OCI-LY3 (cell line): ENCODE measurements around the gene EMD.
A peak's percentile ranks its signal among the peaks of the same experiment; 100 is the strongest.
"Not testable (repeated sequence)": the region's sequence is repeated elsewhere in the genome, so short reads cannot be mapped to it uniquely, and the experiment has no call there.

Experiments used
- H2AFZ ChIP-seq: fragments of 200-600, 300-600 bp; shearing (Covaris generic); 2 replicates; pipeline ENCODE4 v1.6.0; 2014; ENCODE audit warnings: antibody characterized with exemption, low read depth, low read length
- H3K27ac ChIP-seq: fragments of 200-600, 300-600 bp; sonication (generic); 2 replicates; pipeline ENCODE4 v1.5.1; 2014; ENCODE audit warnings: mild to moderate bottlenecking, low read length, moderate library complexity, mixed read lengths
- H3K27me3 ChIP-seq: fragments of 200-600, 300-600 bp; sonication (generic); 2 replicates; pipeline ENCODE4 v1.6.1; 2014; ENCODE audit warnings: low read depth, low read length, mixed read lengths
- H3K36me3 ChIP-seq: fragments of 200-600, 300-600 bp; sonication (generic); replicated peaks from 2 replicates; pipeline ENCODE3; 2014; ENCODE audit warnings: low read depth, low read length, mixed read lengths
- H3K4me1 ChIP-seq: fragments of 300-600, 200-600 bp; sonication (generic); 2 replicates; pipeline ENCODE4 v1.6.1; 2014; ENCODE audit warnings: low read length, mixed read lengths
- H3K4me2 ChIP-seq: fragments of 200-600, 300-600 bp; sonication (generic); 2 replicates; pipeline ENCODE4 v1.6.1; 2014; ENCODE audit warnings: low read length, mixed read lengths
- H3K4me3 ChIP-seq: fragments of 300-600, 200-600 bp; sonication (generic); 2 replicates; pipeline ENCODE4 v1.5.1; 2014; ENCODE audit warnings: antibody characterized with exemption, mild to moderate bottlenecking, low read length, moderate library complexity
- H3K79me2 ChIP-seq: fragments of 300-600, 200-600 bp; shearing (Covaris generic); 2 replicates; pipeline ENCODE4 v1.6.1; 2014; ENCODE audit warnings: mild to moderate bottlenecking, low read length, mixed read lengths
- H3K9ac ChIP-seq: fragments of 300-600, 200-600 bp; shearing (Covaris generic); 2 replicates; pipeline ENCODE4 v1.6.0; 2014; ENCODE audit warnings: mild to moderate bottlenecking, low read length, moderate library complexity
- H3K9me3 ChIP-seq: fragments of 200-600, 300-600 bp; shearing (Covaris generic); 2 replicates; pipeline ENCODE4 v1.6.1; 2014; ENCODE audit warnings: low read length, mixed read lengths; ENCODE audit not compliant: insufficient read depth
- H4K20me1 ChIP-seq: fragments of 200-600, 300-600 bp; sonication (generic); 2 replicates; pipeline ENCODE4 v1.6.1; 2016; ENCODE audit warnings: low read length, mixed read lengths; ENCODE audit not compliant: insufficient read depth
- EZH2phosphoT487 ChIP-seq: fragments of 200-600 bp; shearing (Covaris generic); IDR thresholded peaks from 2 replicates; pipeline ENCODE4 v1.6.1; 2018; ENCODE audit warnings: antibody characterized with exemption, mixed run types, low read depth
- TF ChIP-seq, protein P1 (sequence below): fragments of 200-600, 300-600 bp; sonication (generic); IDR thresholded peaks from 2 replicates; pipeline ENCODE4 v1.5.1; 2014; ENCODE audit warnings: antibody characterized with exemption, low read length, low read depth

EMD gene

GRCh38 chrX:154399527-154400368, 20.7 kb downstream of the EMD start:
- H3K9ac ChIP-seq, result peak overlapping the region; percentile 97
- no peak overlapping the region for H2AFZ ChIP-seq
- peak overlapping the region; percentile 92 for H3K4me3 ChIP-seq
- peaks cover 11% of the 10 kb centered on the region for H3K4me1 ChIP-seq
- peak overlapping the region; percentile 92 for H3K27ac ChIP-seq
- peaks cover 26% of the 10 kb centered on the region for H3K79me2 ChIP-seq
- H3K9me3 ChIP-seq, result no peaks in the 10 kb centered on the region
- H4K20me1 ChIP-seq, result peaks cover 11% of the 10 kb centered on the region; the same call in 1 of the 2 replicates
- peak overlapping the region; percentile 100 for H3K4me2 ChIP-seq
- H3K36me3 ChIP-seq, result peaks cover 27% of the 10 kb centered on the region
- H3K27me3 ChIP-seq, result no peaks in the 10 kb centered on the region
- no peak for TF ChIP-seq EZH2phosphoT487
- TF ChIP-seq, protein P1, sequence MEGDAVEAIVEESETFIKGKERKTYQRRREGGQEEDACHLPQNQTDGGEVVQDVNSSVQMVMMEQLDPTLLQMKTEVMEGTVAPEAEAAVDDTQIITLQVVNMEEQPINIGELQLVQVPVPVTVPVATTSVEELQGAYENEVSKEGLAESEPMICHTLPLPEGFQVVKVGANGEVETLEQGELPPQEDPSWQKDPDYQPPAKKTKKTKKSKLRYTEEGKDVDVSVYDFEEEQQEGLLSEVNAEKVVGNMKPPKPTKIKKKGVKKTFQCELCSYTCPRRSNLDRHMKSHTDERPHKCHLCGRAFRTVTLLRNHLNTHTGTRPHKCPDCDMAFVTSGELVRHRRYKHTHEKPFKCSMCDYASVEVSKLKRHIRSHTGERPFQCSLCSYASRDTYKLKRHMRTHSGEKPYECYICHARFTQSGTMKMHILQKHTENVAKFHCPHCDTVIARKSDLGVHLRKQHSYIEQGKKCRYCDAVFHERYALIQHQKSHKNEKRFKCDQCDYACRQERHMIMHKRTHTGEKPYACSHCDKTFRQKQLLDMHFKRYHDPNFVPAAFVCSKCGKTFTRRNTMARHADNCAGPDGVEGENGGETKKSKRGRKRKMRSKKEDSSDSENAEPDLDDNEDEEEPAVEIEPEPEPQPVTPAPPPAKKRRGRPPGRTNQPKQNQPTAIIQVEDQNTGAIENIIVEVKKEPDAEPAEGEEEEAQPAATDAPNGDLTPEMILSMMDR, result no peak

DNA sequence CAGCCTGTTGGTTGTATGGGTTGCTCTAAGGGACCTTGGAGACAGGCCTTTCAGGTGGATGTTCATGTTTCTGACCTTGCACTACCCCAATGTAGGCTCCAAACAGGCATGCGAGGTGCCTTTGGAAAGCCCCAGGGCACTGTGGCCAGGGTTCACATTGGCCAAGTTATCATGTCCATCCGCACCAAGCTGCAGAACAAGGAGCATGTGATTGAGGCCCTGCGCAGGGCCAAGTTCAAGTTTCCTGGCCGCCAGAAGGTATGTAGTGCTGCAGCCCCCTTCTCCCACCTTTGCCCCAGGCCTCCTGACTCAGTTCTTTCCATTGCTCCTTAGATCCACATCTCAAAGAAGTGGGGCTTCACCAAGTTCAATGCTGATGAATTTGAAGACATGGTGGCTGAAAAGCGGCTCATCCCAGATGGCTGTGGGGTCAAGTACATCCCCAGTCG, 21.3 kb downstream of the EMD start:
- H3K9ac ChIP-seq, H2AFZ ChIP-seq, H3K4me2 ChIP-seq, H3K4me3 ChIP-seq, H3K27me3 ChIP-seq, H3K9me3 ChIP-seq, H3K27ac ChIP-seq: not testable (repeated sequence)
- Histone ChIP-seq H4K20me1 (peaks cover 11% of the 10 kb centered on the region; the same call in 1 of the 2 replicates), H3K4me1 (peaks cover 11% of the 10 kb centered on the region), H3K79me2 (peaks cover 26% of the 10 kb centered on the region), H3K36me3 (peaks cover 27% of the 10 kb centered on the region)

DNA sequence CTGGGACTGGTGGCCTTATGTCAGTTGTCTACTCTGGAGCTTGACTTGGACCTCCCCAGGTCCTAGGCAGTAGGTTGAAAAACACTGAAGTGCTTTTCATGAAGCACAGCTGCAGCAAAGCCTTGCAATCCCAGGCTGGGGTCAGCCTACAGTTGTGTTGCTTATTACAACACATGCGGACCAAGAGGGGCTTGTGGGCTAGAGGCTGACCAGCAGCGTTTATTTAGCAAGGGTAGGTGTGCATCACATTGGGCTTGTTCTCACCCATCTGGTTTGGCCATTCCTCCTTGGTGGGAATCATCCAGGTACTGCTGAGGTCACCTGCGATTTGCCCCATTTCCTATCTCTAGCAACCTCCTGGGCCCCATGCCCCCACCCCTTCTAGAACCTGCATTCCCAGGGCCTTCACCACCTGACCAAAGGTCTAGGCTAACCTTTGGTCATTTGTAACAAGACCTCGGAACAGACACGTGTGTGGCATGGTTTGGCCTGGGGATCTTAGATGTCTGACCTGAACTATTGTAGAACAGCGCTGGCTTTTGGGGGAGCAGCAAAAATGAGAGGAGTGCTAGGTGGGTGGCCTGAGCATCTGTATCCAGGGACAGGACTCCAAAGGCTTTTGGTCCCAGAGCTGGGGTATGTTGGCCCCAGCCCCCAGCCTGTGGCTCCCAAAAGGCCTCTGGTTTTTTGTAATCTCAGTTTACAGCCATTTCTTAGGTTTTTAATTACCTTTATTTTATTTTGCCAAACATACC, 22.1 kb downstream of the EMD start:
- Histone ChIP-seq H3K79me2 (peaks cover 26% of the 10 kb centered on the region), H3K9ac (no peak overlapping the region), H3K36me3 (peaks cover 27% of the 10 kb centered on the region), H3K27ac (peak overlapping the region; percentile 28), H3K27me3 (no peaks in the 10 kb centered on the region), H2AFZ (no peak overlapping the region), H4K20me1 (peaks cover 11% of the 10 kb centered on the region; the same call in 1 of the 2 replicates), H3K4me1 (peaks cover 11% of the 10 kb centered on the region), H3K9me3 (no peaks in the 10 kb centered on the region), H3K4me2 (no peak overlapping the region), H3K4me3 (no peak overlapping the region)
- TF ChIP-seq EZH2phosphoT487, result no peak
- TF ChIP-seq, protein P1, result no peak

DNA sequence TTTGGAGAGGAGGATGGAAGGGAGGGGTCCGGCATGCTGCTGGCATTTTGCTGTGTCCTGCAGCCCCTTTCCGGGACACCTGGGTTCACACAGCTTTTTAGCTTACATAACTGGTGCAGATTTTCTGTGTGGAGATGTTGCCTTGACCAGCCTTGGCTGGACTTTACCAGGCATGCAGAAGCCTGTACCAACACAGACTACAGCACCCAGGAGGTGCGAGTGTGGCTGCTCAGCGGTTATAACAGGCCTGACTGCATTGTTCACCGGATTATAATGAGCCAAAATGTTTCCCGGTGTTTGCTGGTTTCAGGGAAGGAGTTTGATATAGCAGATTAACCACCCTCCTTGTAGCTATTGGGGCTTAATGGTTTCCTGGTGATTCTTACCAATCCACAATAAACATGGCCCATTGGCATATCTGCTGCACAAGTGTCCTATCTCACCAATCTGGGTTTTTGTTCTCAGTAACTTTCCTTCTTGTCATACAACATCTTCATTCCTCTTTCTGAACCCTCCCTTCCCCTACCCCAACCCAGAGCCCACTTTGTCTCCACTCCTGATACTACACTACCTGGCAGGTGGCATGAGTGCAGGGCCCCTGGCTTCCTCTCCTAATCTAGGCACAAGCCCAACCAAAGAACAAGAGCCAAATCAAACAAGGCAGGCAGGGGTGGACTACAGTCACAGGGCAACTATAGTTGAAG, 23.0 kb downstream of the EMD start:
- H3K27ac ChIP-seq, result peak overlapping the region; percentile 28
- TF ChIP-seq EZH2phosphoT487, result no peak
- TF ChIP-seq, protein P1, result no peak

More for the DNA sequence above, 23.0 kb downstream of the EMD start:
- Histone ChIP-seq H4K20me1 (peaks cover 11% of the 10 kb centered on the region; the same call in 1 of the 2 replicates), H3K9ac (no peak overlapping the region), H2AFZ (no peak overlapping the region), H3K79me2 (peaks cover 24% of the 10 kb centered on the region), H3K4me2 (no peak overlapping the region), H3K4me1 (peaks cover 11% of the 10 kb centered on the region), H3K36me3 (peaks cover 27% of the 10 kb centered on the region), H3K9me3 (no peaks in the 10 kb centered on the region), H3K4me3 (no peak overlapping the region), H3K27me3 (no peaks in the 10 kb centered on the region)
